ENCODE results near the gene CFAP91.

The CFAP91 gene

DNA sequence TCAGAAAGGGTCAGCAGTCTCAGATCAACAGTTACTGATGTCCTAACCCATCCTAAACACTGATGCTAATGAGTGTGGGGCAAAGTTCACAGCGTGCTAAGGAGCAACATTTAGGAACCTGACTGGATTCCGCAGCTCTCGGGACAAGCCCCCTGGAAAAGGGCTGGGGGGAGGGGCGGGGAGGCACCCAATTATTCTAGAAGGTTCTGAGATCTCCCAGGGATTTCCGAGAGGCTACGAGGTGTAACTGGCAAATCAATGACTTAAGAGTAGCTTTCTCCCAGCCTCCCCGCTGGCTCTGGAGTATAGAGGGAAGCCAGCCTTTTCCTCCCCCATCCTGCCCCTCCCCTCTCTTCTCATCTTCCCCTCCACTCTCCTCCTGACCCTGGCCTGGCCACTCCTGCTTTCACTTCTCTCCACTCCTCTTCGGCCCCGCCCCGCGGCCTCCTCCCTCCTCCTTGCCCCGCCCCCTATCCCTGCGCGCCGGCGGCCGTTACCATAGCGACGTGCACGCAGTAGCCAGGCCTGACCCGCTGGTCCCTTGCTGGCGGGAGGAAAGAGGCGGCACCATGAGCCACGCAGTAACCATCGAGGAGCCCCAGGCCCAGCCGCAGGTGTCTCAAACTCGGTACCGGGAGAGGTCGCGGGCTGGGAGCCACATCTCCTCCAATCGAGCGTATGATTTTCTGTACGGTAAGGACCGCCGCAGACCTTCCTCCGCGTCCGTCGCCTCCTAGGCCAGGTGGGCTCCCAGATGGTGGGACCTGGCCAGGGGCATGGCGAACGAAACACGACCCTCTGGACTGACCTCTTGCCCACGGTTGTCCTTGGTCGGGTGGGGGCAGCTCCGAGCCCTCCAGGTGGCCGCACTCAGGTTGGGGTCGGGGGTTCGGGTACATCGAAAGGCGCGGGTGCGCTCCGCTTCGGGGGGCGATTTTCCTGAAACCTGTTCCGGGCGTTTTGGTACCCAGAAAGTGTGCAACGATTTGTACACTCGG lies at the start of gene CFAP91:
CFAP91 (plus strand) TSS at position 493 of the 998 bp plus-strand sequence; CDS start at position 570, 77 bp downstream.
- Histone ChIP-seq H3K27ac (ENCODE audit: low read length) (peak within 1 kb of the TSS; percentile 43), H3K9me3 (ENCODE audit: control insufficient read depth, low read depth, low read length) (no peaks in the 10 kb centered on the region), H3K9ac (ENCODE audit: low read length) (peak within 1 kb of the TSS; percentile 69), H3K27me3 (ENCODE audit: control insufficient read depth, insufficient read depth, low read length) (peaks cover 13% of the 10 kb centered on the region), H3K4me1 (ENCODE audit: control insufficient read depth, low read depth, low read length) (peaks cover 15% of the 10 kb centered on the region), H3K36me3 (ENCODE audit: control insufficient read depth, low read depth, low read length) (no peaks in the 10 kb centered on the region), H3K4me3 (ENCODE audit: low read length) (peak within 1 kb of the TSS; percentile 90)

DNA sequence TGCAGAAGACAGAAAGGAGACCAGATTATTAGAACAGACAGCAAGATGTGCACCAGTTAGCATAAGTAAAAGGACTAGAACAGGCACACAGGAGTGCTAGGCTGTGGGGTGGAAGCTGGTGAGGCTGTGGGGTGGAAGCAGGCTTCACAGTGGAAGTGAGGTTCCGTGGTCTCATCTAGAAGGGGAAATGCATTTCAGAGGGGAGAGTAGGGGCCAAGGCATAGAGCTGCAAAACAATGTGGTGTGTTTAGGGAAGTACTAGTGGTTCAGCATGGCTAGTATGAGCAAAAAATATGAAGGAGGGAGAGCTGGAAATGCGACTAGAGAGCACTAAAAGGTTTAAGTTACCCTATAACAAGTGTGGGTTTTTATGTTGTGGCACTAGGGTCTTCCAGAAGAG lies 48.9 kb upstream of the CFAP91 start:
- no peak overlapping the region for H3K27ac ChIP-seq (ENCODE audit: low read length)
- H3K9me3 ChIP-seq (ENCODE audit: control insufficient read depth, low read depth, low read length): no peaks in the 10 kb centered on the region
- no peaks in the 10 kb centered on the region for H3K27me3 ChIP-seq (ENCODE audit: control insufficient read depth, insufficient read depth, low read length)
- H3K4me3 ChIP-seq (ENCODE audit: low read length): no peak overlapping the region
- H3K4me1 ChIP-seq (ENCODE audit: control insufficient read depth, low read depth, low read length): no peaks in the 10 kb centered on the region
- no peak overlapping the region for H3K9ac ChIP-seq (ENCODE audit: low read length)
- no peaks in the 10 kb centered on the region for H3K36me3 ChIP-seq (ENCODE audit: control insufficient read depth, low read depth, low read length)

DNA sequence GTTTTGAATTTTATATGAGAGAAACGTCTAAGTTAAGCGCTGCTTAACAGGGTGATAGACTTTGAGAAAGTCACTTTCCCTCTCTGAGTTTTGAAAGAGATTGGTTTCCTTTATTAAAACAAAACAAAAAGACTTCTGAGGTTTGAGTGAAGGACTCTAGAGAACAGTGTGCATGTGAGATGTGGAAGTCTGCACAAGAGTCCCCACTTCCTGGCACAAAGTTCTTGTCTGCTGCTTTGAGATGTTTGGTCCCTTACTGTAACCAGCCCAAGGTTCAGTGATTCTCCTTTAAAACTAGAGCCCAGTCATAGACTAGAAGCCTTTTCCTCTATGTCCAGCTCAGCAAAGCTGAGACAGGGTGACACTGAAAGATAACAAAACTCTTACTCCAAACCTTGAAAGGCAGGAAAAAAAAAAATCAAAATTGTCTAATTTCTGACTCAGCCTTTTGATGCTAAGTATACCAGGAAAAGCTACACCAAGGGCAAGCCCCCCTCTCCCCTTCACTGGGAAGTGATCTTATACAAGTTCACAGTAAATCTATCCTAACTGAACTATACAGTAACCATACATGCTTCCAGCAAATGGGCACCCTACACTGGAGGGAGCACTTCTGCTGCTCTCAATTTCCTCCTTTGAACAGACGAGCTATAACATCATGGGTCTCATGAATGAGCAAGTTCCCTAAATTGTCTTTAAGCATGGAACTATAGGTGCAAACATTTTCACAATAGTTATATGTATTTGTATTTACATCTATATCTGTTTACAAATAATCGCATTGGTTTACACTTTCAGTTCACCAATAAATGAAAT lies 44.7 kb upstream of the CFAP91 start:
- Histone ChIP-seq H3K4me3 (ENCODE audit: low read length) (no peak overlapping the region), H3K27me3 (ENCODE audit: control insufficient read depth, insufficient read depth, low read length) (no peaks in the 10 kb centered on the region), H3K4me1 (ENCODE audit: control insufficient read depth, low read depth, low read length) (no peaks in the 10 kb centered on the region)

DNA sequence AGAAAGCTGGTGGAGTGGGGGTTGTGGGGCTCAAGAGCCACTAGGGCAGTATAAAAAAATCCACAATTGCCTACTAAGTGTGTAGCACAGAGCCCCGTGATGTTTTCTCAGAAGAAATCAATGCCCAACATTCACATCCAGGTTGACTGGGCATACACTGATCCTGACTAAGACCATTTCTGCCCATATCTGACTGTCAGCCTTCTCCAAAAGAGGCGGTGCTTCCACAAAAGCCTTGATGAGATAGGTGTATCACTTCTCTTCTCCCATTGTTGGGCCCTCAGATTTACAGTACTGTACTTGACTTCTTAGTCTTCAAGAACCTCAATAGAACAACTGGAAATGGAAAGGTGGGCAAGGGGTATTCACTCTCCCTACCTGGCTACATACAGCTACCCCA lies 43.8 kb upstream of the CFAP91 start:
- H3K27me3 ChIP-seq (ENCODE audit: control insufficient read depth, insufficient read depth, low read length): no peaks in the 10 kb centered on the region
- no peaks in the 10 kb centered on the region for H3K36me3 ChIP-seq (ENCODE audit: control insufficient read depth, low read depth, low read length)
- H3K4me1 ChIP-seq (ENCODE audit: control insufficient read depth, low read depth, low read length): no peaks in the 10 kb centered on the region
- no peak overlapping the region for H3K27ac ChIP-seq (ENCODE audit: low read length)
- no peak overlapping the region for H3K9ac ChIP-seq (ENCODE audit: low read length)
- no peak overlapping the region for H3K4me3 ChIP-seq (ENCODE audit: low read length)
- H3K9me3 ChIP-seq (ENCODE audit: control insufficient read depth, low read depth, low read length): no peaks in the 10 kb centered on the region

More for the DNA sequence above, 44.7 kb upstream of the CFAP91 start:
- Histone ChIP-seq H3K9ac (ENCODE audit: low read length) (no peak overlapping the region), H3K27ac (ENCODE audit: low read length) (no peak overlapping the region), H3K9me3 (ENCODE audit: control insufficient read depth, low read depth, low read length) (no peaks in the 10 kb centered on the region), H3K36me3 (ENCODE audit: control insufficient read depth, low read depth, low read length) (no peaks in the 10 kb centered on the region)

DNA sequence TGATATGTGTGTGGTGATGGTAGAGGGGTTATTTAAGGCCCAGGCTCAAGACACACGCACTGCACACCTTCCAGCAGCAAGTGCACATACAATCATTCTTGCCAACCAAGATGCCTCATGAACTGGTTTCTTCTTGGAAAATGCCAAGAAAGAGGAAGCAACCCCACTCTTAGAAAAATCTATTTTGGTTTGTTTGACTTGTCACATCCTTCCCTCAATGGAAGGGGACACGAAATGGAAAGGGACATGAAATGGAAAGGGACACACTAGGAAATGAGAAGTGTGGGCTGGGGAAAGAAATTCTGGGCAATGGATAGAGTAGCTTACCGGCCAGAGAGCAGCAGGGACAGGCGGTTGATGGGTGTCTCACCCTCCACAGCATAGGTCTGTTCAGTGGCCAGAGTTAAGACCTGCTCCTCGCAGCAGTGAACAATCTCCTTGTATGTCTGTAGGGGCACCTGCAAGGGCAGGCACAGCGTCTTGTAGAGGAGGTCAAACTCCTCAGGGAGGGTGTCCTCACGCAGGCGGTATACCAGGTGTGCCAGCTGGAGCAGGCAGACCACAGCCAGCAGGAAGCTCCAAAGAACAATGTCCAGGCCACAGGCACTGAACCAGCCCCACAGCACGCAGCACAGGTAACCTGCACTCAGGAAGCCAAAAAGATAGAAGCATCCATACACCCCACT lies 43.1 kb upstream of the CFAP91 start:
- no peaks in the 10 kb centered on the region for H3K9me3 ChIP-seq (ENCODE audit: control insufficient read depth, low read depth, low read length)
- no peak overlapping the region for H3K27ac ChIP-seq (ENCODE audit: low read length)
- H3K4me3 ChIP-seq (ENCODE audit: low read length): no peak overlapping the region
- H3K9ac ChIP-seq (ENCODE audit: low read length): no peak overlapping the region
- no peaks in the 10 kb centered on the region for H3K4me1 ChIP-seq (ENCODE audit: control insufficient read depth, low read depth, low read length)
- no peaks in the 10 kb centered on the region for H3K27me3 ChIP-seq (ENCODE audit: control insufficient read depth, insufficient read depth, low read length)
- no peaks in the 10 kb centered on the region for H3K36me3 ChIP-seq (ENCODE audit: control insufficient read depth, low read depth, low read length)

DNA sequence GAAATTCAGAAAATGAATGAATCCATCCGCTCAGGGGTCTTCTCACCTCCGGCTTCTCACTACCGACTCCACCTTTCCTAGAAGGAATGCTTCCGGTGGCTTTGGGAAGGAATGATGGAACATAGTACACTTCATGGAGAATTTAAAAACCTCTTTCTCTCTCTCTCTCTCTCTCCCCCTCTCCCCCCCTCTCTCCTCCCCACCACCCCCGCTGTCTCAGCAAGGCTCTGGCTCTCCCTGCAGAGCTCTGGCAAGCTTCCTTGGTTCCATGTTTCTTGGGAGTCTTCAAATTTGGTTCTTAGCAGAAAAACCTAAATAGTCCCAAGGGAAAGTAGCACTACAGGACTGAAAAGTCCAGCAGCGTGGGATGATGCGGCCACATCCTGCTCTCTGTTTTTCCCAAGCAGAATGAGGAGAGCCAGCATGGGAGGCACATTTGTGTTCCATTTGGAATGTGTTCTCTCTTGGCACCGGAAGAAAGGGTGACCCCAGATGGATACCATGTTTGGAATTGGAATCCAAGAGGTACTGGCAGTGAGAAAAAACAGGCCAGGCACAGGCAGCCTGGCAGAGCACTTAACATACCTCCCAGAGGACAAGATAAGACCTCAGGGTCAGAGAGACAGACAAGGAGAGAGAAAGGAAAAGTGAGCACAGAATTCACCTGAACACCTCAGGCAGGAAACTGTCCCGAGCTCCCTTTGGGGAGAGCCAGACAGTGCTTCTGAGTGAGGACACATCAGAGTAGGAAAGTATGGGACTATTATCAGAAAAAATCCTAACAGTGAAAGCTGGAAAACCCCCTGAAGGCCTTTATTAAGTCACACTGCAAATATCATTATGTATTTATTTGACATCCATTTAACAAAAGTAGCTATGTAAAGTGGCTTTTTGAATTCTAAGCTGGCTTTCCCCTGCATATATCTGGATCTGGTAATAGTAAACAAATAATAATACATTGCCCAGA lies 42.1 kb upstream of the CFAP91 start, which contains the start of gene POPDC2:
POPDC2 (minus strand) TSS at position 116 of the 967 bp plus-strand sequence. CDS start 166 bp downstream, outside the sequence.
- Histone ChIP-seq H3K27ac (ENCODE audit: low read length) (no peak within 1 kb of the TSS), H3K4me3 (ENCODE audit: low read length) (no peak within 1 kb of the TSS), H3K9me3 (ENCODE audit: control insufficient read depth, low read depth, low read length) (no peaks in the 10 kb centered on the region), H3K36me3 (ENCODE audit: control insufficient read depth, low read depth, low read length) (no peaks in the 10 kb centered on the region), H3K4me1 (ENCODE audit: control insufficient read depth, low read depth, low read length) (no peaks in the 10 kb centered on the region), H3K27me3 (ENCODE audit: control insufficient read depth, insufficient read depth, low read length) (no peaks in the 10 kb centered on the region), H3K9ac (ENCODE audit: low read length) (no peak within 1 kb of the TSS)

DNA sequence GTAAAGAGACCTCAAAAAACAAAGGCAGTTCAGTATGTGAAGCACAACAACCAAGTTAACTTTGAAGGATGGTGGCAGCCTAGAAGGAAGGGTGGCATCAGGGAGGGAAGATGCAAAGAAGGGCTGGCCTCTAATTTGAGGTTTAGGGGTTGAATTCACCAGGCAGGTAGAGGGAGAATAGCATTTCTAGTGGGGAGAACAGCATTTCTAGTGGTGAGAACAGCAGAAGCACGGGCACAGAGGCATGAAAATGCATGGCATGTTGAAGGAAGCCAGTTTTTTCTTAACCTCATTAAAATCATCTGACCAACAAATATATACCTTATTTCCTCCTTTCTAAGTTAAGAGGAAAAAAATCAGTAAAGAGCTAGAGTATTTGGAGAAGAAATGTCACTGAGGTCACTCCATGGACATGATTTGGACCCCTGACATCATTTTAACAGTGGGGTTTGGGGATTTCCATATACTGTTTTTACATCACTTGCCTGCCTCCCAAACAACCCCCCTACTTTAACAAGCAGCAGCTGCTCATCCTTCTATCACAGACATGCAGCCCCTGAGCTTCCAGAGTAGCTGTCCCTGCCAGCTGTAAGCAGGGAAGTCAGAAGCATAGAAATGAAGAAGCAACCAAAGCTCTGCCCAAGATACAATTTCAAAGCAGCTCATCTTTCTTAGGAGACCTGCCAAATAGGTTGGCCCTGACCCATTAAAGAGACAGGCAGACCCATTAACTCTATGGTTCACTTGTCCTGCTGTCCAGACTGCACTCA lies 40.0 kb upstream of the CFAP91 start:
- Histone ChIP-seq H3K9ac (ENCODE audit: low read length) (no peak overlapping the region), H3K4me3 (ENCODE audit: low read length) (no peak overlapping the region), H3K27ac (ENCODE audit: low read length) (no peak overlapping the region), H3K4me1 (ENCODE audit: control insufficient read depth, low read depth, low read length) (no peaks in the 10 kb centered on the region), H3K27me3 (ENCODE audit: control insufficient read depth, insufficient read depth, low read length) (no peaks in the 10 kb centered on the region), H3K36me3 (ENCODE audit: control insufficient read depth, low read depth, low read length) (no peaks in the 10 kb centered on the region), H3K9me3 (ENCODE audit: control insufficient read depth, low read depth, low read length) (no peaks in the 10 kb centered on the region)

DNA sequence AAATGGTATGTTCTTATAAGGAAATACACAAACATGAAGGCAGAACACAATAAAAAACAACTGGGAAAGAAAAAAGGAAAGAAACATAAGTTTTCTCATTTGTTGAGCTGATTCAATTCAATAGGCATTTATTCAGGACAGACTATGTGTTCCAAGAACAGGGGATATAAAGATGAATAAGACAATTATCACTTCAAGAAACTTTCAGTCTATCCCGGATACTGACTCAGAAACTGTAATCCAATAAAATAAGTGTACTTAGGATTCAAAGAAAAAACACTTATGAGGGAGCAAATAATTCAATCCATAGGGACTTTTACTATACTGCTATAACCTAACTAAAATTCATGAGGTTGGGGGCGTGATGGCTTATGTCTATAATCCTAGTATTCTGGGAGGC lies 38.9 kb upstream of the CFAP91 start:
- peaks cover 3% of the 10 kb centered on the region for H3K36me3 ChIP-seq (ENCODE audit: control insufficient read depth, low read depth, low read length)
- H3K4me1 ChIP-seq (ENCODE audit: control insufficient read depth, low read depth, low read length): no peaks in the 10 kb centered on the region
- H3K4me3 ChIP-seq (ENCODE audit: low read length): no peak overlapping the region
- no peak overlapping the region for H3K27ac ChIP-seq (ENCODE audit: low read length)
- H3K9ac ChIP-seq (ENCODE audit: low read length): no peak overlapping the region
- no peaks in the 10 kb centered on the region for H3K27me3 ChIP-seq (ENCODE audit: control insufficient read depth, insufficient read depth, low read length)
- H3K9me3 ChIP-seq (ENCODE audit: control insufficient read depth, low read depth, low read length): no peaks in the 10 kb centered on the region

DNA sequence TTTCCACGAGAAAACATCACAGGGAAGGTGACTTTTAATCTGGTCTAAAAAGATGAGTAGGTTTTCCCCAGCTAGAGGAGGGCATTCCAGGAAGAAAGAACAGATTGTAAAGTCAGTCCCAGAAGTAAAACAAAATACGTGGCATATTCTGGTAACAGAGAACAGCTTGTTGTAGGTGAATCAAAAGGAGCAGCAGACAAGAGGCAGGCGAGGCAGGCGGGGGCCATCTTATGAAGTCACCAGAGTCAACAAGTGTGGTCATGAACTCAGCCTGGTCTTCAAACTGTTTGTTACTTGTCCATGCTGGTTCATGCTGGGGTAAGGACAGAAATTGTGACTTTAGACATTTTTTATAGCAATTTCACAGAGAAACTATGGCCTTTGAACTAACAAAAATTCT lies 38.5 kb upstream of the CFAP91 start:
- no peak overlapping the region for H3K9ac ChIP-seq (ENCODE audit: low read length)
- no peaks in the 10 kb centered on the region for H3K9me3 ChIP-seq (ENCODE audit: control insufficient read depth, low read depth, low read length)
- no peaks in the 10 kb centered on the region for H3K27me3 ChIP-seq (ENCODE audit: control insufficient read depth, insufficient read depth, low read length)
- H3K4me3 ChIP-seq (ENCODE audit: low read length): no peak overlapping the region
- H3K27ac ChIP-seq (ENCODE audit: low read length): no peak overlapping the region
- H3K36me3 ChIP-seq (ENCODE audit: control insufficient read depth, low read depth, low read length): peaks cover 3% of the 10 kb centered on the region
- H3K4me1 ChIP-seq (ENCODE audit: control insufficient read depth, low read depth, low read length): no peaks in the 10 kb centered on the region

DNA sequence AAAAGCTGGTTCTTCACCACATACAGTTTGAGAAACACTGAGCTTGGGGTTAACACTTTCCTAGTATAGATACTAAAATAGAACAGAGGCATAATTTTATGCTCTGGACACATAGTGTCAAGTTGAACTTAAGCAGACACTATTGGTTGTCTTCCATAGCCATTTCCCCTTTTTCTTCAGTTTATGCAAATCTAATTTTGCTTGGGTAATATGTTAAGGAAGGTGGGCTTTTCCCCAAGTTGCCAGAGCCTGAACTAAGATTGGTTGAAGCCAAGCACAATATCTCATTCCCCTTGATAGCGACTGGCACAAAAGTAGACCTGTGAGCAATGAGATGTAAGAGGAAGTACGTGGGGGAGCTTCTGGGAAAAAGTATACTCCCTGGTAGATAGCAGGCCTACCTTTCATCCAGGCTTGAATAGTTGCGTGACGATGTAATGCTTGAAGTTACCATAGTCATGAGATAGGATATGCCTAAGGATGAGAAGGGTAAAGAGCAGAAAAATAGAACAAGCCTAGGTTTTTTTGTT lies 37.9 kb upstream of the CFAP91 start:
- Histone ChIP-seq H3K4me3 (ENCODE audit: low read length) (no peak overlapping the region), H3K4me1 (ENCODE audit: control insufficient read depth, low read depth, low read length) (no peaks in the 10 kb centered on the region), H3K27me3 (ENCODE audit: control insufficient read depth, insufficient read depth, low read length) (no peaks in the 10 kb centered on the region), H3K9me3 (ENCODE audit: control insufficient read depth, low read depth, low read length) (no peaks in the 10 kb centered on the region), H3K27ac (ENCODE audit: low read length) (no peak overlapping the region), H3K36me3 (ENCODE audit: control insufficient read depth, low read depth, low read length) (peaks cover 5% of the 10 kb centered on the region), H3K9ac (ENCODE audit: low read length) (no peak overlapping the region)
